ENCODE results near the gene TM6SF1. TPM values are rescaled to one million over a fixed set of nuclear protein-coding genes. Genes with fewer than 3 reads are reported as not detected.
"Not testable (repeated sequence)": the region's sequence is repeated elsewhere in the genome, so short reads cannot be mapped to it uniquely, and the experiment has no call there.

The TM6SF1 gene
- total RNA-seq, 2 donors from 2014 or later: 7.3 to 30.2 TPM

DNA sequence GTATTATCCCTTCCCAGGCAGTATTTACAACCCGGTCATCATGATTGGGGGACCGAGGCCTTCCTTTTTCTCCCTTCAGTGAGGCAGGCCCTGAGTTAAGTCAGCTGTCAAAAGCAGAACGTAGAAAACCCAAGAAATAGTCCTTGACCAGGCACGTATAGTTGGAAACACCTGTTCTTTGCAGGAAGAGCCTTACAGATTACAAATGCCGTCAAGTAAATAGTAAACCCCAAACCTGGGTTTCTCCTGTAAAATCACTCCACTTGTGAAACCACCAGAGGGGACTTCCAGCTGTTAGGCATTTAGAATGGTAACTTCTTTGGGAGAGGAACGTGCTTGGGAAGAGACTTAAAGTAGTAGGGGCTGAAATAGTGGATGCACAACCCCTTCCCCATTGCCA lies 39.4 kb upstream of the TM6SF1 start:
- peaks cover 0 to 2% of the 10 kb centered on the region in 2 donors for H3K9me3 ChIP-seq
- TF ChIP-seq, protein P1, sequence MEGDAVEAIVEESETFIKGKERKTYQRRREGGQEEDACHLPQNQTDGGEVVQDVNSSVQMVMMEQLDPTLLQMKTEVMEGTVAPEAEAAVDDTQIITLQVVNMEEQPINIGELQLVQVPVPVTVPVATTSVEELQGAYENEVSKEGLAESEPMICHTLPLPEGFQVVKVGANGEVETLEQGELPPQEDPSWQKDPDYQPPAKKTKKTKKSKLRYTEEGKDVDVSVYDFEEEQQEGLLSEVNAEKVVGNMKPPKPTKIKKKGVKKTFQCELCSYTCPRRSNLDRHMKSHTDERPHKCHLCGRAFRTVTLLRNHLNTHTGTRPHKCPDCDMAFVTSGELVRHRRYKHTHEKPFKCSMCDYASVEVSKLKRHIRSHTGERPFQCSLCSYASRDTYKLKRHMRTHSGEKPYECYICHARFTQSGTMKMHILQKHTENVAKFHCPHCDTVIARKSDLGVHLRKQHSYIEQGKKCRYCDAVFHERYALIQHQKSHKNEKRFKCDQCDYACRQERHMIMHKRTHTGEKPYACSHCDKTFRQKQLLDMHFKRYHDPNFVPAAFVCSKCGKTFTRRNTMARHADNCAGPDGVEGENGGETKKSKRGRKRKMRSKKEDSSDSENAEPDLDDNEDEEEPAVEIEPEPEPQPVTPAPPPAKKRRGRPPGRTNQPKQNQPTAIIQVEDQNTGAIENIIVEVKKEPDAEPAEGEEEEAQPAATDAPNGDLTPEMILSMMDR (IDR thresholded peaks at IDR 0.05): no peak
- no peaks in the 10 kb centered on the region for H3K27me3 ChIP-seq
- H3K4me3 ChIP-seq: no peak overlapping the region
- H3K4me1 ChIP-seq: peaks cover 0 to 39% of the 10 kb centered on the region in 2 donors
- H3K27ac ChIP-seq: peak overlapping the region; percentile 96 to 97
- DNase-seq (ENCODE audit: low spot score): no peak
- H3K36me3 ChIP-seq: no peaks in the 10 kb centered on the region

GRCh38 chr15:83069211-83069642 lies 38.2 kb upstream of the TM6SF1 start:
- H3K27ac ChIP-seq; H3K36me3 ChIP-seq; H3K4me3 ChIP-seq; H3K9me3 ChIP-seq; DNase-seq (ENCODE audit: low spot score); H3K27me3 ChIP-seq: not testable (repeated sequence)
- H3K4me1 ChIP-seq: peaks cover 0 to 27% of the 10 kb centered on the region in 2 donors

DNA sequence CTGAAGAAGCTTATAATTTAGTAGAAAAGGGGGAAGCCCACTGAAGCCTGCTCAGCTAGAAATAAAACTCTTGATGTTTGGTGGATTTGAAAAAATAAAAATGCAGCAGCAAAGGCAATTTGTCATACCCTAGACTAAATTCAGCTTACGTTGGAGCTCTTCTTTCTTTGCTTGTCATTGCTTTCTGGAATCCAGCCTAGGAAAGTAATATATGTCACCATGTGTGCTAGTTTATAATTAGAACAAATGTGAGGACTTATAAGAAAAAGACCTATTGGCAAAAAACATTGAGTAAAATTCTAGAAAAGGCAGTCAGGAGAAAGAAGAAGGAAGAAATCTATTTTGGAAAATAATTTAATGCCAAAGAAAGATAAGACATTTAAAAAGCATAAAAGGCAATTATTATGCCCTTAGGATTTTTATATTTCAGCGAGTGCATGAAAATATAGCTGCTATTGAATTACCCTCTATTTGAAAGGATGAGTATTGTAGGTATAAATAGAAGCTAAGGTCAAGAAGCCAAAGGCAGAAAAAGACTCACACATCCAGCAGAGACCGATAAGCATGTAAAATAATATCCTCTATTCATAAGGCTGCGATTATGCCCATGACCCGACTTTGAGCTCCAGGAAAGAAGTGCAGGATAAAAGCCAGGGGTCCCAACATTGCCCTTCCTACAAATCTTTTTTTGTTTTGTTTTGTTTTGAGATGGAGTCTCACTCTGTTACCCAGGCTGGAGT lies 29.8 kb upstream of the TM6SF1 start:
- H3K27me3 ChIP-seq: no peaks in the 10 kb centered on the region
- H3K4me3 ChIP-seq: no peak overlapping the region
- TF ChIP-seq, protein P1 (IDR thresholded peaks at IDR 0.05): no peak
- DNase-seq (ENCODE audit: low spot score): no peak
- H3K9me3 ChIP-seq: peaks cover 5 to 9% of the 10 kb centered on the region in 2 donors
- no peaks in the 10 kb centered on the region for H3K4me1 ChIP-seq
- peak overlapping the region in 1 of 2 donors; percentile 42 for H3K27ac ChIP-seq
- H3K36me3 ChIP-seq: no peaks in the 10 kb centered on the region

DNA sequence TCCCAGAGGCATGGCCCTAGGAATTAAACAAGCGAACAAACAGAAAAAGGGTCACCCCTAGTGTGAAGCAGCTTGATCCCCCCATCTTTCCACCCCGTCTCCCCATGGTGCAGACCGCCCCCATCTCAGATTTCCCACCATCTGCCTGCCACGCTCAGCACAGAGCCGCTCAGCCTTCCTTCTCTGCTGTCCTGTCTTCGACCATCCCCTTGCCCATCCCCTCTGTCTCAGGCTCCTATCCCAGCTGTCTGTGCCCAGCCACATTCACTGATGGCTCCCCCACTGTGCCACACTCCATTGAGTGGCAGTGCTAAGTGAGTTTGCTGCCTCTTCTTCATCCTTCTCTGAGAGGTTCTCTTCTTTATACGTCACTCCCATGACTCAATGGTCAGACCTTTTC lies 28.7 kb upstream of the TM6SF1 start:
- TF ChIP-seq, protein P1 (IDR thresholded peaks at IDR 0.05): no peak
- Histone ChIP-seq H3K4me1 (no peaks in the 10 kb centered on the region), H3K9me3 (peaks cover under 1 to 1% of the 10 kb centered on the region in 2 donors), H3K27ac (no peak overlapping the region), H3K27me3 (no peaks in the 10 kb centered on the region), H3K36me3 (no peaks in the 10 kb centered on the region), H3K4me3 (no peak overlapping the region)
- DNase-seq (ENCODE audit: low spot score): no peak

GRCh38 chr15:83081256-83082014 lies 26.0 kb upstream of the TM6SF1 start:
- Histone ChIP-seq H3K9me3 (no peaks in the 10 kb centered on the region), H3K27me3 (no peaks in the 10 kb centered on the region), H3K36me3 (no peaks in the 10 kb centered on the region), H3K4me1 (no peaks in the 10 kb centered on the region), H3K4me3 (no peak overlapping the region), H3K27ac (no peak overlapping the region)
- TF ChIP-seq, protein P1 (IDR thresholded peaks at IDR 0.05): no peak
- DNase-seq (ENCODE audit: low spot score): no peak

GRCh38 chr15:83082730-83083386 lies 24.6 kb upstream of the TM6SF1 start:
- TF ChIP-seq, protein P1 (IDR thresholded peaks at IDR 0.05): no peak
- H3K36me3 ChIP-seq: no peaks in the 10 kb centered on the region
- no peak for DNase-seq (ENCODE audit: low spot score)

GRCh38 chr15:83085461-83085860 lies 22.0 kb upstream of the TM6SF1 start:
- DNase-seq (ENCODE audit: low spot score); H3K4me1 ChIP-seq; H3K9me3 ChIP-seq; H3K27ac ChIP-seq; H3K4me3 ChIP-seq; H3K27me3 ChIP-seq; H3K36me3 ChIP-seq: not testable (repeated sequence)

More at GRCh38 chr15:83082730-83083386, 24.6 kb upstream of the TM6SF1 start:
- H3K27ac ChIP-seq: no peak overlapping the region
- H3K27me3 ChIP-seq: no peaks in the 10 kb centered on the region
- H3K9me3 ChIP-seq: no peaks in the 10 kb centered on the region
- no peaks in the 10 kb centered on the region for H3K4me1 ChIP-seq
- no peak overlapping the region for H3K4me3 ChIP-seq

GRCh38 chr15:83085864-83086552 lies 21.4 kb upstream of the TM6SF1 start:
- not testable (repeated sequence) for H3K9me3 ChIP-seq; H3K4me3 ChIP-seq; DNase-seq (ENCODE audit: low spot score); H3K4me1 ChIP-seq; H3K36me3 ChIP-seq; H3K27ac ChIP-seq; H3K27me3 ChIP-seq
